Thoracic aorta (tissue), 2 donors: Measurements from ENCODE around the gene PITPNM3. TPM values are rescaled to one million over a fixed set of nuclear protein-coding genes. Genes with fewer than 3 reads are reported as not detected.

ENCODE experiments used
- ATAC-seq: fragments of 150-250 bp; one replicate; pipeline ENCODE4 v1.8.0; 2017; ENCODE audit warnings: low read depth; ENCODE audit not compliant: insufficient number of reproducible peaks, low FRiP score
- DNase-seq: peaks from one replicate; pipeline ENCODE4 v3.0.0-alpha.2; 2020; ENCODE audit warnings: low spot score
- H3K27ac ChIP-seq, 2 donors: fragments of 200-600 bp; sonication (generic); 1 replicate in 1 of 2; 2 replicates in 1 of 2; pipeline ENCODE4 v1.5.1; 2016; ENCODE audit warnings: mild to moderate bottlenecking in 2 of 2, moderate library complexity in 2 of 2
- H3K27me3 ChIP-seq: fragments of 200-600 bp; sonication (generic); replicated peaks from 2 replicates; pipeline ENCODE4 v1.6.0; 2016; ENCODE audit warnings: mild to moderate bottlenecking; ENCODE audit not compliant: insufficient read depth
- H3K36me3 ChIP-seq: fragments of 200-600 bp; sonication (generic); one replicate; pipeline ENCODE4 v1.5.1; 2016
- H3K4me1 ChIP-seq, 2 donors: fragments of 200-600 bp; sonication (generic); 1 replicate in 1 of 2; 2 replicates in 1 of 2; pipeline versions ENCODE4 v1.5.1 to v1.6.0; 2016; ENCODE audit warnings: low read depth in 2 of 2, mild to moderate bottlenecking in 1 of 2; ENCODE audit not compliant: control insufficient read depth in 1 of 2
- H3K4me3 ChIP-seq: fragments of 200-600 bp; sonication (generic); 2 replicates; pipeline ENCODE4 v1.5.1; 2016; ENCODE audit warnings: mild to moderate bottlenecking
- H3K9me3 ChIP-seq: fragments of 200-600 bp; sonication (generic); 2 replicates; pipeline ENCODE4 v1.5.1; 2016
- total RNA-seq, 2 donors: library from RNA; depleted of rRNA; stranded (reverse); fragments of >200 nt; gene quantifications; one replicate each; pipeline versions ENCODE4 v1.1.0 to v1.2.3, GENCODE V29; 2016
- TF ChIP-seq, protein P1 (sequence below): fragments of 200-600 bp; sonication (generic); IDR thresholded peaks from one replicate; pipeline ENCODE4 v1.5.1; 2019; ENCODE audit warnings: antibody characterized with exemption

PITPNM3 gene
- total RNA-seq, 2 donors from 2014 or later = 1.8 to 3.1 TPM

DNA sequence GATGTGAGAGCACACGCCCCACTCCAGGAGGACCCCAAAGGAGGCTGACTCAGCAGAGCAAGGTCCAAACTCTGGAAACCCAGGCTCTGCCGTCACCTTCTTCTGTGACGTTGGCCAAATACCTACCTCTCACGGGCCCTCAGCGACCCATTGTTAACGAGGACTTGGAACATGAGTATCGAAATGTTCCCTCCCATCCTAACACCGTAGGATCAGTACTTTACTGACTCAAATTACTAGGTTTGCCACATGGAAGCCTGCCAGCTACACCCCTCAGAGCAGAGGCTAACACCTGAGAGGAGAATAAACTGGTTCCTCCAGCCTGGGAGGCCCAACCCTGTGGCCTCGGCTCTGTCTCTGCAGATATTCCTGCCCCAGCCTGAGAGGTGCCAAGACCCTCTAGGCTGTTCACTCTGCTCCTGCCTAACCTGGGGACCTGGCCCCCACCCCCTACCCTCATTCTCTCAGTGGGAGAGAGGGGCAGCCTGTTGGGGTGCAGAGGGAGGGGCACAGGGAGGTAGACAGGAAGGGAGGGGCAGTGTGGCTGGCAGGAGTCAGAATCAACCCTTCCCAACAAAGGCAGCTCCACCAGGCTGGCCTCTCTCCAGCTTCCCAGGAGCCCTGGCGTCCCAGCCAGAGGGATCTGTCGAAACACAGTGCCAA lies 4.4 kb downstream of the PITPNM3 start:
- DNase-seq (no peak), ATAC-seq (no peak)
- peaks cover 6 to 14% of the 10 kb centered on the region in 2 donors for H3K4me1 ChIP-seq
- no peaks in the 10 kb centered on the region for H3K9me3 ChIP-seq
- no peak overlapping the region for H3K4me3 ChIP-seq
- no peaks in the 10 kb centered on the region for H3K36me3 ChIP-seq
- no peak overlapping the region for H3K27ac ChIP-seq
- TF ChIP-seq, protein P1, sequence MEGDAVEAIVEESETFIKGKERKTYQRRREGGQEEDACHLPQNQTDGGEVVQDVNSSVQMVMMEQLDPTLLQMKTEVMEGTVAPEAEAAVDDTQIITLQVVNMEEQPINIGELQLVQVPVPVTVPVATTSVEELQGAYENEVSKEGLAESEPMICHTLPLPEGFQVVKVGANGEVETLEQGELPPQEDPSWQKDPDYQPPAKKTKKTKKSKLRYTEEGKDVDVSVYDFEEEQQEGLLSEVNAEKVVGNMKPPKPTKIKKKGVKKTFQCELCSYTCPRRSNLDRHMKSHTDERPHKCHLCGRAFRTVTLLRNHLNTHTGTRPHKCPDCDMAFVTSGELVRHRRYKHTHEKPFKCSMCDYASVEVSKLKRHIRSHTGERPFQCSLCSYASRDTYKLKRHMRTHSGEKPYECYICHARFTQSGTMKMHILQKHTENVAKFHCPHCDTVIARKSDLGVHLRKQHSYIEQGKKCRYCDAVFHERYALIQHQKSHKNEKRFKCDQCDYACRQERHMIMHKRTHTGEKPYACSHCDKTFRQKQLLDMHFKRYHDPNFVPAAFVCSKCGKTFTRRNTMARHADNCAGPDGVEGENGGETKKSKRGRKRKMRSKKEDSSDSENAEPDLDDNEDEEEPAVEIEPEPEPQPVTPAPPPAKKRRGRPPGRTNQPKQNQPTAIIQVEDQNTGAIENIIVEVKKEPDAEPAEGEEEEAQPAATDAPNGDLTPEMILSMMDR = no peak
- H3K27me3 ChIP-seq = no peaks in the 10 kb centered on the region

DNA sequence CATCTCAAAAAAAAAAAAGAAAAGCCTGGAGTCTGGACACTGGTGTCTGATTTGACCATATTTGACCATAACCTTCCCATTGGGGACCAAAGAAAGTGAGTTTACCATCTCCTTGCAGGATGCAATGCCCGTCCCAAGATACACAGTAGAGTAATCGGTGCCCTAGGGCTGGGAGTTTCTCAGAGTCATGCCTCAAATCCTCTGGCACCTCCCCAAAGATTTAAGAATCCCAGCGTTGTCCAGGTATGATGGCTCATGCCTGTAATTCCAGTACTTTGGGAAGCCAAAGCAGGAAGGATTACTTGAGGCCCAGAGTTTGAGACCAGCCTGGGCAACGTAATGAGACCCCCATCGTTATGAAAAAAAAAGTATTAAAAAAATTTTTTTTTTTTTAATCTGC lies 5.0 kb downstream of the PITPNM3 start:
- no peak overlapping the region for H3K27ac ChIP-seq
- H3K36me3 ChIP-seq = no peaks in the 10 kb centered on the region
- TF ChIP-seq, protein P1 = no peak

DNA sequence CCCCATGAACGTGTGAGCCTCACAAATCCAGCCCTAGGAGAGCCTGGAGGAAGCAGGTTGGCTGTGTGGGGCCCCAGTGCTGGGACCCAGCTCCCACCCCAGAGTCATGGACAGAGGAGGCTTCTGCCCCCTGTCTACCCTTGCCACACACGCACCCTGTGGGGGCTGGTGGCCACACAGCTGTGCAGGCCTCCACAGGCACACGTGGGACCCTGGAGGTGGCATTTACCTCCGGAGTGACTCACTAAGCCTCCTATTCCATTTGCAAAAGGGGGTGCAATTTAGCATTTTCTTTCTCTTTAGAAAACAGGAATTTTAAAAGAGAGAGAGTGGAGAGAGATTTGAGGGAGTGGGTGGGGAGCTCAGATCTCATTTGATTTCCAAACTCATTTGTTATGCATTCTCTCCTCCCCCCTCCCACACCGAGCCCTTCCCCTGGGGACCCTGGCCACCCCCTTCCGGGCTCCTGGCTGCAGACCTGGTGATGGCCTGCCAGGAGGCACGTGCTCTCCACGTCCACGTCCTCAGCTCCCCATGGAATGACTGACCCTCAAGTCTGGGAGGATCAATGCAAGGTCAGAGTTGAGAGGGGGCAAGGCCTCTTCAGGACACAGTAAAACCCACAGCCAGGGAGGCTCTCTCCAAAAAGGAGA lies 6.8 kb downstream of the PITPNM3 start:
- Histone ChIP-seq H3K36me3 (no peaks in the 10 kb centered on the region), H3K9me3 (no peaks in the 10 kb centered on the region), H3K4me1 (no peaks in the 10 kb centered on the region), H3K27me3 (no peaks in the 10 kb centered on the region), H3K4me3 (no peak overlapping the region), H3K27ac (no peak overlapping the region)
- TF ChIP-seq, protein P1 = no peak
- no peak for DNase-seq
- no peak for ATAC-seq

More for the DNA sequence above, 5.0 kb downstream of the PITPNM3 start:
- DNase-seq = no peak
- Histone ChIP-seq H3K27me3 (no peaks in the 10 kb centered on the region), H3K4me1 (peaks cover 6 to 14% of the 10 kb centered on the region in 2 donors), H3K9me3 (no peaks in the 10 kb centered on the region), H3K4me3 (no peak overlapping the region)
- ATAC-seq = no peak

DNA sequence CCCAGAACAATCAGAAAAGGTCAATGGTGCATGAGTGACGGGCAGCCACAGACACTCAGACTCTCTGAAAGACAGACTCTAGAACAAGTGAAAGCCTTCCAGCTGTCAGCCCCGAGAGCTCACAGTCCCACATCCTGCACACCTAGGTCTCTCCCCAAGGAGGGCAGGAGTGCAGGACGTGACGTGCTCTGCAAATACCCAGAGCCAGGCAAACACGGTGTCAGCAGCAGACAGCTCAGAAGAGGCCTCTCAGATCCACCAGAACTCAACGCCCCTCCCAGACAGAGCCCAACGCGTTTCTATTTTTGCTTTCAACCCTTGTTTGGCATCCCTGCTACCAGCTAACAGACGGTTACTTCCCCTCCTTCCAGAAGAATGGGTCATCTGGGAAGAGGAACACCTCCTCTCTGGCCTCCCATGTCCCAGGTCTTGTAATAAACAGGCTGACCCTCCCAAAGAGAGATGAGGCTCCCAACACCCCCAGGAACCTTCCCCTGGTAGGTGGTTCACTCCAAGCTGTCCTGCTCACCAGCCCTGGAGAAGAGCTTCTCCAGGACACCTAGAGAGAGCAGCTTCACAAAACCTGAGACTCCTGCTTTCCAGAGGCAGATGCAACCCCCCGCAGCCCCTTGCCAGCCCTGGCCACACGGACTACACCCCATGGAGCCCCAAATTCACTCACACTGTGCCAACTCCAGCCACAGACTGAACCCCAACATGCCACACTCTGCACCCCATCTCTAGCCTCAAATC lies 7.6 kb downstream of the PITPNM3 start:
- no peaks in the 10 kb centered on the region for H3K4me1 ChIP-seq
- no peaks in the 10 kb centered on the region for H3K9me3 ChIP-seq
- no peak overlapping the region for H3K27ac ChIP-seq
- no peak overlapping the region for H3K4me3 ChIP-seq
- TF ChIP-seq, protein P1 = no peak
- no peaks in the 10 kb centered on the region for H3K36me3 ChIP-seq
- DNase-seq = no peak
- no peaks in the 10 kb centered on the region for H3K27me3 ChIP-seq
- ATAC-seq = no peak

DNA sequence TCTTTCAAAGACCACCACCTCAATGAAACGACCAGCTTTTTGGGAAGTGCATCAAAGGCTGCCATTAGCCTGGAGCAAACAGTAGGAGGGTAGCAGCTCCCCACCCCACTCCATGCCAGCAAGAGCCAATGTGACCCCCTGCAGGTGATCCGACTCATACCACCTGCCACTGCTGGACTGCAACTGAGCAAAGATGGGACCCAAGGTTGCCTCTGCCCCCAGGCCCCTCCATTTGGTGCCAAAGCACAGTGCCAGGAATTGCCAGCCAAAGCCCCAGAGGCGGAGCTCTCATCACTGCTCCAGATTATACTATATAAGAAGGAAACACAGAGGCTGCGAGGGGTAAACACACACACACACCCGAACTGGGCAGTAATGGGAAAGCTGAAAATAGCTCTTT lies 8.3 kb downstream of the PITPNM3 start:
- Histone ChIP-seq H3K27me3 (no peaks in the 10 kb centered on the region), H3K4me3 (no peak overlapping the region), H3K27ac (no peak overlapping the region), H3K36me3 (no peaks in the 10 kb centered on the region), H3K9me3 (no peaks in the 10 kb centered on the region), H3K4me1 (no peaks in the 10 kb centered on the region)
- no peak for DNase-seq
- ATAC-seq = no peak
- TF ChIP-seq, protein P1 = no peak
